Osteoblast (primary cell): ENCODE data around the gene BMP15. TPM values are rescaled to one million over a fixed set of nuclear protein-coding genes. Genes with fewer than 3 reads are reported as not detected.

Source experiments
- DNase-seq: peaks from one replicate; pipeline ENCODE4 v3.0.0; 2011; ENCODE audit warnings: low spot score, mixed read lengths; ENCODE audit not compliant: insufficient read length; ENCODE audit errors: missing footprints
- H2AFZ ChIP-seq: 2 replicates; pipeline ENCODE4 v1.6.0; 2011; ENCODE audit warnings: mild to moderate bottlenecking, low read length
- H3K27ac ChIP-seq: 2 replicates; pipeline ENCODE4 v1.5.1; 2011; ENCODE audit warnings: mild to moderate bottlenecking, low read depth, low read length, moderate library complexity
- H3K27me3 ChIP-seq: 2 replicates; pipeline ENCODE4 v1.6.0; 2012; ENCODE audit warnings: mild to moderate bottlenecking, control low read depth, inconsistent platforms, low read length, moderate library complexity; ENCODE audit not compliant: insufficient read depth
- H3K36me3 ChIP-seq: 2 replicates; pipeline ENCODE4 v1.5.1; 2011; ENCODE audit warnings: mild to moderate bottlenecking, low read length, control low read depth, moderate library complexity; ENCODE audit not compliant: insufficient read depth
- H3K4me1 ChIP-seq: 2 replicates; pipeline ENCODE4 v1.5.1; 2011; ENCODE audit warnings: mild to moderate bottlenecking, low read length, control low read depth, moderate library complexity; ENCODE audit not compliant: insufficient read depth
- H3K4me2 ChIP-seq: 2 replicates; pipeline ENCODE4 v1.6.0; 2011; ENCODE audit warnings: mild to moderate bottlenecking, low read length; ENCODE audit not compliant: insufficient read depth
- H3K4me3 ChIP-seq: fragments of 200-600 bp; sonication (generic); 3 replicates; pipeline ENCODE4 v1.5.1; 2012; ENCODE audit warnings: mild to moderate bottlenecking, low read length, inconsistent platforms; ENCODE audit not compliant: insufficient read depth
- H3K79me2 ChIP-seq: 2 replicates; pipeline ENCODE4 v1.6.0; 2012; ENCODE audit warnings: mild to moderate bottlenecking, low read length, control low read depth, inconsistent platforms; ENCODE audit not compliant: insufficient read depth
- H3K9me3 ChIP-seq: 2 replicates; pipeline ENCODE4 v1.5.1; 2011; ENCODE audit warnings: low read depth, low read length, control low read depth
- H4K20me1 ChIP-seq: 2 replicates; pipeline ENCODE4 v1.6.0; 2012; ENCODE audit warnings: mild to moderate bottlenecking, low read length, control low read depth; ENCODE audit not compliant: insufficient read depth
- CTCF ChIP-seq: IDR thresholded peaks from 2 replicates; pipeline ENCODE4 v1.5.1; 2011; ENCODE audit warnings: mild to moderate bottlenecking, low read depth, low read length, moderate library complexity; ENCODE audit errors: extremely low read depth
- total RNA-seq: library from RNA; depleted of rRNA; stranded (reverse); fragments of >200 nt; gene quantifications from 2 replicates; pipeline ENCODE4 v1.2.3, GENCODE V29; 2012

Gene BMP15
- total RNA-seq, 1 donor = not detected

- no peak for TF ChIP-seq CTCF
- no peaks in the 10 kb centered on the region for H3K27me3 ChIP-seq
Measured at GRCh38 chrX:50962156-50962555, 51.6 kb downstream of the BMP15 start.

GRCh38 chrX:50963842-50964241, 53.3 kb downstream of the BMP15 start:
- no peak overlapping the region for H3K27ac ChIP-seq
- no peaks in the 10 kb centered on the region for H3K4me1 ChIP-seq
- no peak overlapping the region for H3K4me2 ChIP-seq
- no peak overlapping the region for H2AFZ ChIP-seq
- no peaks in the 10 kb centered on the region for H3K9me3 ChIP-seq
- DNase-seq = no peak
- H3K27me3 ChIP-seq = no peaks in the 10 kb centered on the region
- no peaks in the 10 kb centered on the region for H3K36me3 ChIP-seq
- no peak for TF ChIP-seq CTCF
- no peaks in the 10 kb centered on the region for H4K20me1 ChIP-seq
- H3K79me2 ChIP-seq = no peaks in the 10 kb centered on the region
- H3K4me3 ChIP-seq = no peak overlapping the region

More at GRCh38 chrX:50962156-50962555, 51.6 kb downstream of the BMP15 start:
- Histone ChIP-seq H3K36me3 (no peaks in the 10 kb centered on the region), H3K4me1 (no peaks in the 10 kb centered on the region), H2AFZ (no peak overlapping the region), H3K79me2 (no peaks in the 10 kb centered on the region), H3K9me3 (no peaks in the 10 kb centered on the region), H4K20me1 (no peaks in the 10 kb centered on the region), H3K4me2 (no peak overlapping the region), H3K27ac (no peak overlapping the region), H3K4me3 (no peak overlapping the region)
- DNase-seq = no peak

Other genes starting within 250 kb of the BMP15 start
- 1.8 and 2.2 TPM in 2 replicates for gene SHROOM4, start 96.5 kb upstream of the BMP15 start, total RNA-seq